GM21447 (cell line): Measurements from ENCODE around the gene VSIG10L2.

Source experiments
- ATAC-seq: cut with Tn5 transposase; IDR thresholded peaks from one replicate; pipeline ENCODE4 v1.9.1; 2021; ENCODE audit not compliant: unreplicated experiment

VSIG10L2 gene

GRCh38 chr11:125946712-125947418, 1.0 kb downstream of the VSIG10L2 start:
- ATAC-seq = no peak

DNA sequence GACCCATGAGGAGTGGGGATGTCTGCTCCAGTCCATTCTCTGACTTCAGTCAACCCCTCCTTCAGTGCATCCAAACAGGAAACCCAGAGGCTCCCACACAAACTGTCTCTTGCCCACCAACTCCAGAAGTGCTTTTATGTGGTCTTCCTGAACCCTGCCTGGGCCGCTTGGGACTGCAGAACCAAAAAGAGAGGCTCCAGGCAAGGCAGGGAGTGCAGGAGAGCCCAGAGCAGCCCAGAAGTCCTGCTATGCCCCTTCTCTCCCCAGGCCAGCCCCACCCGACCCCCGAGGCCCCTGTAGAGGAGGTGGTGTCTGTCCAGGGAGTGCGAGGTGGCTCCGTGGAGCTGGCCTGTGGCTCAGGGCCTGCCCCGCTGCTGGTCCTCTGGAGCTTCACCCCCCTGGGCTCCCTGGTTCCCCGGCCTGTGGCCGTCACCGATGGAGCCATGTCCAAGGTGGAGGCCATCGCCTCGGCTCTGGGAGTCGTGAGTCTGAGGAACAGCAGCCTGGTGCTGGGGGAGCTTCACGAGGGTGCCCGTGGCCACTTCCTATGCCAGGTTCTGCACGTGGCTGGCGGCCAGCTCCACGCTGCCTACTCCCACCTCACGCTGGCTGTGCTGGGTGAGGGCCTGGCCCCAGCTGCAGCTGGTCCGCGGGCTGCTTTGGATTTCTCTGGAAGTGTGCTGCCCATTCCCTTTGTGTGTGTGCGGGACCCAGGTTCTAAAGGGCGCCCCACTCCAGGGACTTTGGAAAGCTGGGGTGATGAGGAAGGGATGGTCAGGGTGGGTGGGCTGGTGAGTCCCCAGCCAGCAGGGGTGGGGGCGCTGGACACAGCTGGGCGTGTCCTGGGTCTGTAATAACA, 1.8 kb downstream of the VSIG10L2 start:
- no peak for ATAC-seq

DNA sequence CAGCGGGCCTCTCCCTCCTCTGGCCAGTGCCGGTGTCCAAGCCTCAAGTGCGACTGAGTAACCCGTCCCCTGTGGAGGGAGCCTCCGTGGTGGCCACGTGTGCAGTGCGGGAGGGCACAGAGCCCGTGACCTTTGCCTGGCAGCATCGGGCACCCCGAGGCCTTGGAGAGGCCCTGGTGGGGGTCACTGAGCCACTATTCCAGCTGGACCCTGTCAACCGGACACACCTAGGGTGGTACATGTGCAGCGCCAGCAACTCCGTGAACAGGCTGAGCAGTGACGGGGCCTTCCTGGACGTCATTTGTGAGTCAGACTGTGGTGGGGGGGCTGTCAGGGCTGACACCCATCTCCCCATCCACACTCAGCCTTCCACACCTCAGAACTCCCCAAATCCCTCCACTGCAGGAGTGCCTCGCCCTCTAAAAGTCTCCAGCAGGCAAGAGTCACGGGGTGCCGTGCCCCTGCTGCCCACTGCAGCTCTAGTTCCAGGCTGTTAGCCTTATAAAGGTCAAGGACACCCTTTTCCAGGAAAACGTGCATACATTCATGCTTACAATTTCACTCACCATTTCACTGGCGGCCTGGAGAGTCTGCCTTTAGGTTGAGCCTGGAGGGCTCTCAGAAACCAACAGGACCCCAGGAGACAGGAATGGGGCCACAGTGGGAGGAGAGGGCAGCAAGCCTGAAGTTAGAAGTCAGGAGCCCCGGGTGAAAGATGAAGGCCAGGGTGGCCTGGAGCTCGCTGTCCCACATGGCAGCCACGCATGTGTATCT, 2.6 kb downstream of the VSIG10L2 start:
- ATAC-seq = no peak

- no peak for ATAC-seq
Observed at GRCh38 chr11:125949271-125950177, 3.7 kb downstream of the VSIG10L2 start.

GRCh38 chr11:125950178-125950490, 4.3 kb downstream of the VSIG10L2 start:
- no peak for ATAC-seq

DNA sequence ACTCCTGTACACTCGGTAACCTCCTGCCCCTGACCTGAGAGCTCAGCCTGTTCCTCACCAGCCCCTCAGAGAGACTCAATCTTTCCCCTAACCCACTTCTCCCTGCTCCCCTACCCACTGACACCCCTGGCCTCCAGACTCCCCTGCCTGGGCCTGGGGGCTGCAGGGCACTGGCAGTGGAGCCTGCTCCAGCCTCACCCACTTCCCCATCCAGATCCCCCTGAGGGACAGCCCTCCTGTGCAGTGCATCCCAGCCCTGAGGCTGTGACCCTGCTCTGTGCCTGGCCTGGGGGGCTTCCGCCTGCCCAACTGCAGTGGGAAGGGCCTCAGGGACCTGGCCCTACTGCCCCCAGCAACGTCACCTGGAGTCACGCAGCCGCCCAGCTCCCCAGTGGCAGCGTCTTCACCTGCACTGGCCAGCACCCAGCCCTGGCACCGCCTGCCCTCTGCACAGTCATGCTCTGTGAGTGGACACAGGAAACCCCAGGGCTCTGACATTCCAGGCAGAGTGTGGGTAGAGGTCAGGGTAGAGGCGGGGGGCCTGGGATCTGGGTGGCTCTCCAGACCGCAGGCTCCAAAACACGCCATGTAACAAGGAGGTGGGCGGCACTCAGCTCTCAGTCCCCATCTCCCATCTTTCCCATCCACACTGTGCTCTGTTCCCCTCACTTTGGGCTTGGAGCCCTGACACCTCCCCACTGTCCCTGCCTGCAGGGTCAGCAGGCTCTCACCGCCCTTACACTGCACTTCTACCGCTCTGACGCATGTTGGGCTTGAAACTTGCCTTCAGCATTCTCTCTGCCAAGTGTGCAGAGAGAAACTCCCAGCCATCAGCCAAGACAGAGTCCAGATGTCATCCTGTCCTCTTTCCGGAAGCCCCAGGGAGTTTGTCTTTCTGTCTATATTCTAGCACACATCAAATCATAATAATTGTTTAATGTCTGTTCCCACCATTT, 5.1 kb downstream of the VSIG10L2 start:
- no peak for ATAC-seq

- no peak for ATAC-seq
Observed at GRCh38 chr11:125951731-125952130, 5.9 kb downstream of the VSIG10L2 start.

DNA sequence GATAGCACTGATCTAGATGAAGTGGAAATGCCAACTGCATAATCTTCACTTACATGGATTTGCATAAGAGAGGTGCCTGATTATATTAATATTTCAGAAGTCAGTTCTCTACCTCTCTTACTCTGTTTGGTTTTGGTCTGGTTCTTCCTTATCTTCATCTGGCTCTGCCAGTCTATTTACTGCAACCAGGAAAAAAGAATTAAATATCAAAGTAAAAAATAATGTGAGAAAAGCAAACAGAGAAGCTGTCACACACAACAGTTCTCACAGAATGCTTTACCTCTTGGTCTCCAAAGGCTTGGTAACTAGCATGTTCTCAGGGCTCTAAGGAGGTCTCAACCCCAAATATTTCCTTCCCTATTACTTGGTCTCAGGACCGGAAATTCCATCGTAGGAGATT, 6.7 kb downstream of the VSIG10L2 start:
- ATAC-seq = no peak

DNA sequence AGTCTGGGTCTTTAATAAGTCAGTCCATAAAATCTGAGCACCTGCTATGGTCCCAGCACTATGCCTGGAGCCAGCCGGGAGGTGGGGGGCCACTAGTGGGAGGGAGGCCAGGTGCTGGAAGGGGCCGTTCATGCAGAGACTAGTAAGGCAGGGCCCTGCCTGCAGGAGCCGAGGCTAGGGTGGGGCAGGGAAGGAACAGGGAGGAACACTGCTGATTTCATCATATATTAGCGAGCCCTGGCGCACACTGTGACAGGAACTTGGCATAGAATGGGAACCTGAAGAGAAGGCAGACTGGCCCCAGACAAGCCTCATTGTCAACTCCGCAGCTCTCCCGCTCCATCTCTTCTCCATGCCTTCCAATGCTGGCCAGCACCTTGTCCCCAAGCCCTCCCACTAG, 7.1 kb downstream of the VSIG10L2 start:
- no peak for ATAC-seq

DNA sequence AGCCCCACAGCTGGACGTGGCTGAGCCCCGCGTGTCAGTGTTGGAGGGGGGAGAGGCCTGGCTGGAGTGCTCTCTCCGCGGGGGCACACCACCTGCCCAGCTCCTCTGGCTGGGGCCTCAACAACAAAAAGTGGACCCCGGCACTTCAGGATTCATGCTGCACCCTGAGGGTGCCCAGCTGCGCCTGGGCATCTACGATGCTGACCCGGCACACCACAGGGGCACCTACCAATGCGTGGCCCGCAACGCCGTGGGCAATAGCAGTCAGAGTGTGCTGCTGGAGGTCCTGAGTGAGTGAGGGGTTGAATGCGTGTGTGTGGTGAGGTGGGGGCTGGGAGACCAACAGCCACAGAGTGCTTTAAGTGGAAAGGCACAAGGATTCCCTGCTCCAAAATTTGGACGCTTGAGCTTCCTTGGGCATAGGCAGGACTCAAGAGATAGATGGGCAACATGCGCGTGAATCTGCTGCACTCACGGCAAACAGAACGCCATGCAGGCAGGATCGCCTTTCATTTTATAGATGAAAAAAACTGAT, 7.6 kb downstream of the VSIG10L2 start:
- ATAC-seq = no peak

GRCh38 chr11:125954123-125954944, 8.5 kb downstream of the VSIG10L2 start:
- no peak for ATAC-seq

- no peak for ATAC-seq
Observed at GRCh38 chr11:125954945-125955640, 9.2 kb downstream of the VSIG10L2 start.

DNA sequence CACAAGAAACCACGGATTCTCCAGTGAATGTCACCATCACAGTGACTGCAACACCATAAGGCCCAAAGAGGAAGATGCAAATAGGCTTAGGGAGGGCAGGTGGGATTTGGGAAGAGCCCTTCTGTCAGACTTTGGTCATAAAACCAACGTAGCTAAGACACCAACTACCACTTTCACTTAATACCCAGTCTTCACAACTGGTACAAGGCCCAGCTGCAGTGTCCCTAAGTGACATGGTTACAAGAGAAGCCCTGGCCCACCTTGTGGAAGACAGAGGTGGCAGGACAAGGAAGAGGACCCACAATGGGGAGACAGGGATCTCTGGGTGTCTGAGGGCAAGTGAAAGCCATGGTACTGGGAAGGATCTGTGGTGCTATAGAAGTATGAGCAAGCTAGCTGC, 10.0 kb downstream of the VSIG10L2 start:
- no peak for ATAC-seq

GRCh38 chr11:125956391-125957134, 10.7 kb downstream of the VSIG10L2 start:
- ATAC-seq = no peak

DNA sequence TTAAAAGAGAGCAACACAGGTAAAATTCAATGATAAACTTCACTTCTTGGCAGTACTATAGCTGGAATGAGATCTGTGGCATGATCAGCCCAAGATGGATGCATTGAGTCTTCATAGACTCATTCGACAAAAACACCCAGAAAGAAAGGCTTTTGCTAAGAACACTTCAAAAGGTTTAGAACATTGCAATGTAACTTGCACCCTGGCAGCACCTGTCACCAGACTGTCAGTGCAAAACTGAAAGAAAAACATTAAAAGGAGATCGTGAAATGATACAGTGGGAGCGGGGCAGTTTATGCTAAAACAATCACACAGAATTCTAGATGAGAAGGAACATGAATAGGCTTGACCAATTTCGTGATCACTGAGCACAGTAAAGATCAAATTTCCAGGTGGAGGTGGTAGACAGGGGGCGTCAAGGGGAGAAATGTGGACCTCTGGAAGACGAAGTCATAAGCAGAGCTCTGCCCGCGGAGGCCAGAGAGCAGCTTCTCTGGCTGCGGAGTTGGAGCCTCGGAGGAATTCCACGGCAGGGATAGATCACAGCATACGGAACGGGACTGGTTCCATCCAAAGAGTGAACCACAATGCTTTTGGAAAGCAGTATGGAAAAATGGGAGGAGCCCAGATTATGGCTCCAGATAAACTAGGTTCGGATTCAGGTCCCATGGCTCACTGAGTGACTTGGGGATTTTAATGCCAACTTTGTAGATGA, 11.9 kb downstream of the VSIG10L2 start:
- no peak for ATAC-seq

DNA sequence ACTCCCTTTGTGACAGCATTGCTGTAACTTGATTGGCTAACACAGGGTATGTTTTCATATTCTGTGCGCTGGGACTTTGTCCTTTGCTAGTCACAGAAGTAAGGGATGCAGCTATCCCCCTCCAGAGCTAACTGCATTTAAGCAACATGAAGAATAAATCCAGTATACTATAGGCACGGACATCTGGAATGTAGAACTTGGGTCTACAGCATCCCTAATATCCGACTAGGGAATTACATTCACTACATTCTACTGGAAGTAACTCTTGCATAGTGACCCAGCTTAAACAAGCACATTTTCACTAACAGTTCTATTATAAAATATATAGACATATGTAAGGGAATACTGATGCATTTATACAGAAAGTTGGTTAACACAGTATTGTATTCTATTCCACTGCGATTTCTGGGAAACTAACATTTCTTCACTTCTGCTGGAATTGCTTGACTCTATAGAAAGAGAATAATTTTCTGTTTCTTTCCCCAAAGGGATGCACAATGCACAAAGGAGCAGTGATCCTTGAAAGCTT, 13.1 kb downstream of the VSIG10L2 start:
- ATAC-seq = no peak
